ENCODE results near the gene TBXA2R. TPM values are rescaled to one million over a fixed set of nuclear protein-coding genes. Genes with fewer than 3 reads are reported as not detected.
A peak's percentile ranks its signal among the peaks of the same experiment; 100 is the strongest.
"Not testable (repeated sequence)": the region's sequence is repeated elsewhere in the genome, so short reads cannot be mapped to it uniquely, and the experiment has no call there.

TBXA2R gene
- under 1 TPM in 1 of 2 donors, not detected in 1; 0.28 TPM for total RNA-seq

DNA sequence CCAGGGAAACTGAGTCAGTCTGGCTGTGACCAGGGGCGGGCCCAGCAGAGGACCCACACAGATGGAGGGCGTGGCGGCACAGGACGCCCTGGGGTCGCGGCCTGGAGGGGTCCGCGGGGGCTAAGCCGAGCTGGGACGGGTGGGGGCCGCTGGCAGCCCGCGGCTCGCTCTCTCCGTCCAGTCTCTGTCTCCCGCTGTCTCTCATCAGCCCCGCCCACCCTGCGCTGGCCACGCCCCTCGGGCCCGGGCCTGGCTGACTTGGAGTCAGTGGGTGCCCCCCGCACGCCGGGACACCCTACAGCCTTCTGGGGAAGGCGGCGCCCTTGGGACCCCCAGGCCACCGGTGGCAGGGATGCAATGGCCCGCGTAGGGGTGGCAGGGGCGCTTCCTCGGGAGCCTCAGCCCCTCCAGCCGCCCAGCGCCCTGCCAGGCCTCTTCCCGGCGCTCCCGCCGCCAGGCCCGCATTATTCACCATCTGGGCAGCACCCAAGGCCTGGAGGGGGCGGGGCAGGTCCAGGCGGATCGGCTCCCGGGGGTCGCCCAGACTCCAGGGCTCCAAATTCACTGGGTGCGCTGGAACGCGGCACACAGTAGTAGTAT, at the start of gene TBXA2R:
TSS of gene TBXA2R (minus strand) at position 186 of the 600 bp plus-strand sequence. CDS start 6,241 bp downstream, outside the sequence.
- H3K4me3 Mint-ChIP-seq = peak within 1 kb of the TSS; percentile 63
- H3K4me1 Mint-ChIP-seq (ENCODE audit: low read depth in 2 of 2) = peaks cover 7 to 8% of the 10 kb centered on the region in 2 donors
- no peak within 1 kb of the TSS for H3K27ac Mint-ChIP-seq
- no peaks in the 10 kb centered on the region for H3K36me3 Mint-ChIP-seq
- no peaks in the 10 kb centered on the region for H3K9me3 Mint-ChIP-seq
- ATAC-seq (peak; percentile 64 to 78), DNase-seq (ENCODE audit: low spot score) (no peak)
- no peaks in the 10 kb centered on the region for H3K27me3 Mint-ChIP-seq

GRCh38 chr19:3656073-3656746, 49.5 kb upstream of the TBXA2R start:
- peak in 1 of 2 donors; percentile 46 for ATAC-seq
- Mint-ChIP-seq H3K4me3 (no peak overlapping the region), H3K27ac (no peak overlapping the region), H3K27me3 (no peaks in the 10 kb centered on the region), H3K36me3 (no peaks in the 10 kb centered on the region), H3K4me1 (ENCODE audit: low read depth in 2 of 2) (no peaks in the 10 kb centered on the region), H3K9me3 (no peaks in the 10 kb centered on the region)
- DNase-seq (ENCODE audit: low spot score) = no peak

DNA sequence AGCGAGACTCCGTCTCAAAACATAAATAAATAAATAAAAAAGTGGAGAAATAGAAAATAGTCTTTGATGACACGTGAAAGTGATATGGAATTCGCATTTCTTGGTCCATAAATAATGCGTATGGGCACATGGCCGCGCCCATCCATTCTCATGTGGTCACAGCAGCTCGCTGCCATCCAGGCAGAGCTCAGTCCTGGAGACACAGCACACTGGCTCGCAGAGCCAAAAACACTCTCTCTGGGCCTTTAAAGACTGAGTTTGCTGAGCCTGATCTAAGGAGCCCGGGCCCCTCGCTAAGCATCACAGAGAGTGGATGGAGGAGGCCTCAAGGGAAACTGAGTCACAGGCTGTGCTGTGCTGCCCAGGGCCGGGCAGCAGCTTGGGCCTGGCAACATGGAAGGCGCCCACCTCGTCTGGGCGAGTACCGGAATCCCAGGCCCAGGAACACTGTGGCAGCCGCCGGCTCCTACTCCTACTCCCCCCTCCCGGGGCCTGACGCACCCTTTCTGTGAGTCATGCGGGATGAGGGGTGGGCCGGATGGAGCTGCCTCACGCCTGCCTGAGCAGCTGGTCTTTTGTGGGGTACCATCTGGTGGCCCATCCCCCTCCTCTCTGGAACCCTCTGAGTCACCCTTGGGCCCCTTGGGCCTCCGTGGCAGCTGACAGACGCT, 48.9 kb upstream of the TBXA2R start:
- Mint-ChIP-seq H3K27me3 (no peaks in the 10 kb centered on the region), H3K4me1 (ENCODE audit: low read depth in 2 of 2) (no peaks in the 10 kb centered on the region)

DNA sequence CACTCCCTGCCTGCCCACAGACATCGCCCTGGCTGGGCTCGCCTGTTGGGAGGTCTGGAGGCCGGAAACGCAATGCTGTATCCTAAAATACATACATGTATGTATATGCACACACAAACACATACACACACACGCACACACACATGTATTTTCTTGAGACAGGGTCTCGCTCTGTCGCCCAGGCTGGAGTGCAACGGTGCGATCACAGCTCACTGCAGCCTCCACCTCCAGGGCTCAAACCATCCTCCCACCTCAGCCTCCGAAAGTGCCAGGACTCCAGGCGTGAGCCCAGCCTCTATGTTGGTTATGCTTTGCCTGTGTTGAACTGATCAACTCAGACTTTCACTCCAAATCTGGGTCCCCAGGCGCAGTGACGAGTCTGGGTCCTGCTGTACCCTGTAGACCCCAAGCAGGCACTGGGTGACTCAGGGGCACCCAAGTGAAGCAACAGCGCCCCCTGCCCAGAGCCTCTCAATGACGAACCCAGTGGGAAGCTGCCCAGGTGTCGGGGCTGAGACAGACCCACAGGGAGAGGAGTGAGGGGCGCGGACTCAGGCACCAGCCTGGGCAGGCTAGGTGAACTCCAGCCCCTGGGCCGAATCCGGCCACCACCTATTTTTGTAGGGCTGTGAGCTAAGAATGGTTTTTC, 47.3 kb upstream of the TBXA2R start:
- Mint-ChIP-seq H3K27ac (no peak overlapping the region), H3K27me3 (no peaks in the 10 kb centered on the region), H3K36me3 (no peaks in the 10 kb centered on the region), H3K9me3 (no peaks in the 10 kb centered on the region), H3K4me1 (ENCODE audit: low read depth in 2 of 2) (no peaks in the 10 kb centered on the region), H3K4me3 (no peak overlapping the region)
- ATAC-seq (no peak), DNase-seq (ENCODE audit: low spot score) (no peak)

More for the DNA sequence above, 48.9 kb upstream of the TBXA2R start:
- ATAC-seq (no peak), DNase-seq (ENCODE audit: low spot score) (no peak)
- Mint-ChIP-seq H3K4me3 (no peak overlapping the region), H3K9me3 (no peaks in the 10 kb centered on the region), H3K36me3 (no peaks in the 10 kb centered on the region), H3K27ac (no peak overlapping the region)

DNA sequence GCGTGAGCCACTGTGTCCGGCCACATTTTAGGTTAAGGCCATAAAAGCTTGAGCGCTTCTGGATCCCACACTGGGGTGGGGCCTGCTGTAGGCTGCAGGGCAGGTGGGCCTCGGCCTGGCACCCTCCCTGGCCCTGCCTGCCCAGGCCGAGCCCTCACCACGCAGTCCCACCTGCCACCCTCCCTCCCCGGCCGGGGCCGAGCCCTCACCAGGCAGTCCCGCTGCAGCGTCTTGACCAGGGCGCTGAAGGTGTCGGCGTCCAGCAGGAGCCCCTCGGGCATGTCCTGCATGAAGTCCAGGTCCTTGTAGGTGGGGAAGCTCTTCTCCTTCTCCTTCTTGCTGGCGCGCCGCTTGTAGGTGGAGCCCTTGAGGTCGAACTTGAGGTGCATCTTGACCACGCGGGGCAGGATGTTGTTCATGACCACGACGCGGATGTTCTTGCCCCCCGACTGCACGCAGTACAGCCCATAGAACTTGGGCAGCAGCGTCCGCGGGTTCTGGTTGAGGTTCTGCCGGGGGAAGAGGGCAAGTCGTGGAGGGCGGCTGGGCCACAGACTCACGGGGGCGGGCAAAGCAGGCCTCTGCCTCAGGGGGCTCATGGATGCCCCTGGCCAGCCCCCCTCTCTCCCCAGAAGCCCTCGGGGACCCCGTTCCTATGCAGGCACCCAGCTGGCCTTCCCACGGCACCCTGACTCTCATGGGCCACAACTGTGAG, 46.6 kb upstream of the TBXA2R start:
- Mint-ChIP-seq H3K9me3 (no peaks in the 10 kb centered on the region), H3K27ac (no peak overlapping the region), H3K4me1 (ENCODE audit: low read depth in 2 of 2) (no peaks in the 10 kb centered on the region), H3K36me3 (no peaks in the 10 kb centered on the region), H3K4me3 (no peak overlapping the region), H3K27me3 (no peaks in the 10 kb centered on the region)
- ATAC-seq = peak in 1 of 2 donors; percentile 4
- DNase-seq (ENCODE audit: low spot score) = no peak

- Mint-ChIP-seq H3K36me3 (no peaks in the 10 kb centered on the region), H3K4me3 (no peak overlapping the region), H3K27ac (no peak overlapping the region), H3K9me3 (no peaks in the 10 kb centered on the region), H3K4me1 (ENCODE audit: low read depth in 2 of 2) (no peaks in the 10 kb centered on the region), H3K27me3 (no peaks in the 10 kb centered on the region)
- DNase-seq (ENCODE audit: low spot score) (no peak), ATAC-seq (no peak)
Observed at GRCh38 chr19:3652422-3652821, 45.7 kb upstream of the TBXA2R start.

DNA sequence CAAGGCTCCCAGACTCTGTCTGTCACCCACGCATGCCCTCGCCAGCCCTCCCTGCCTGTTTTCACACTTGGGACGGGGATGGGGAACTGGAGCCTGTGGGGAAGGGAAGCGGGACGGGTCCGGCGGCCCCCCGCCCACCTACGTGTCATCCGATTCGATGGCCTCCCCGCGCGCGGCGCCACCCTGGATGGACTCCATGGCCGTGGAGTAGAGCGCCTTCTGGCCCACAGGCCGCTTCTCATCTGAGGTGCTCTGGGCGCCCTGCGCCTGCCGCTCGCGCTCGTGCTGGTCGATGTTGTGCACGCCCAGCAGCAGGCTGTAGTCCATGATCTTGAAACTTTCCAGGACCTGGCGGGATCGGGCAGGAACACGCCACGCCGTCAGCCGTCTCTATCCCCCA, 45.0 kb upstream of the TBXA2R start:
- H3K27me3 Mint-ChIP-seq = no peaks in the 10 kb centered on the region
- DNase-seq (ENCODE audit: low spot score) (no peak), ATAC-seq (peak in 1 of 2 donors; percentile 25)
- no peaks in the 10 kb centered on the region for H3K36me3 Mint-ChIP-seq
- H3K27ac Mint-ChIP-seq = no peak overlapping the region
- no peaks in the 10 kb centered on the region for H3K9me3 Mint-ChIP-seq
- H3K4me3 Mint-ChIP-seq = no peak overlapping the region
- H3K4me1 Mint-ChIP-seq (ENCODE audit: low read depth in 2 of 2) = no peaks in the 10 kb centered on the region

DNA sequence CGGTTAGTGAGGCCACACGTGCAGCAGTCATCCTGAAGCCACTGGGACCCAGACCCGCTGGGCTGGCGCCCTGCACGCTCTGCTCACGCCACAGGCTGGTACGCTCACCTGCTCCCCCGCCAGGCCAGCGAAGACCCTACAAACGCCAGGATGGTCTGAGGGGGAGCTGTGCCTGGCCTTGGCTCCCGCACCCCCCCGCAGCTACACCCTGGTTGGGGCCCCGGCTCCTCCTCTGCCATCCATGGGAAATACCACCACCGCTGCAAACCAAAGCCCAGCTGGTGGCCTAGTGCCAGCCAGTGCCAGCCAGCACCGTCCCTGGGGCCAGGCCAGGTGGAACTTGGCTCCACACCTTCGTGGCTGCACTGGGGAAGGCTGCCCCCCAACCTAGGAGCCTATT, 43.2 kb upstream of the TBXA2R start:
- no peak for DNase-seq (ENCODE audit: low spot score)
- ATAC-seq = no peak
- Mint-ChIP-seq H3K27me3 (no peaks in the 10 kb centered on the region), H3K36me3 (no peaks in the 10 kb centered on the region), H3K27ac (no peak overlapping the region), H3K4me3 (no peak overlapping the region), H3K9me3 (no peaks in the 10 kb centered on the region), H3K4me1 (ENCODE audit: low read depth in 2 of 2) (no peaks in the 10 kb centered on the region)

DNA sequence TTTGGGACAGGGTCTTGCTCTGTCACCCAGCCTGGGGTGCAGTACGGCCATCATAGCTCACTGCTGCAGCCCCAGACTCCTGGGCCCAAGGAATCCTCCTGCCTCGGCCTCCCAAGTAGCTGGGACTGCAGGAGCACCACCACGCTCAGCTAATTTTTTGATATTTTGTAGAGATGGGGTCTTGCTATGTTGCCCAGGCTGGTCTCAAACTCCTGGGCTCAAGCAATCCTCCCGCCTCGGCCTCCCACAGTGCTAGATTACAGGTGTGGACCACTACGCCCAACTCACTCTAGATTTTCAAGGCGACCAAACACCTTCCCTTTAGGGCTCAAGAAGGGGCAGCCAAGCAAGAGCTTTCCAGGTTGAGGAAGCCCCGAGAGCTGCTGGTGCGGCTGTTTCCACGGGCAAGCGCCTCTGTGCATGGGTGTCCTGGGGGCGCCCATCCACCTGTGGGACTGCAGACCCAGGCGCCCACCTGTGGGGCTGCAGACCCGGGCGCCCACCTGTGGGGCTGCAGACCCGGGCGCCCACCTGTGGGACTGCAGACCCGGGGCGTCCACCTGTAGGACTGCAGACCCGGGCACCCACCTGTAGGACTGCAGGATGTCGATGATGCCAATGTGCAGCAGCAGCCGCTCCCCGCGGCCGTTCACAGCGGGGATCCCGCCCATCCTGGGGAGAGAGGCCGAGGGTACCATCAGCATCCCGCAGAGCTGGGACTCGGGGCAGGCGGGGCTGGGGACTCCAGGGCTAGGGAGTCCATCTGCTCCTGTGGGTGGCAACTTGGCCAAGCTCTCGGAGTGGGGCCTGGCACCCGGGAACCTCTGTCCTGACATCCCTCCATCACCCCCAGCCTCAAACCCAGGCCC, 41.6 kb upstream of the TBXA2R start:
- Mint-ChIP-seq H3K27me3 (no peaks in the 10 kb centered on the region), H3K9me3 (no peaks in the 10 kb centered on the region), H3K27ac (no peak overlapping the region), H3K36me3 (no peaks in the 10 kb centered on the region), H3K4me3 (no peak overlapping the region), H3K4me1 (ENCODE audit: low read depth in 2 of 2) (no peaks in the 10 kb centered on the region)
- ATAC-seq (no peak), DNase-seq (ENCODE audit: low spot score) (no peak)

DNA sequence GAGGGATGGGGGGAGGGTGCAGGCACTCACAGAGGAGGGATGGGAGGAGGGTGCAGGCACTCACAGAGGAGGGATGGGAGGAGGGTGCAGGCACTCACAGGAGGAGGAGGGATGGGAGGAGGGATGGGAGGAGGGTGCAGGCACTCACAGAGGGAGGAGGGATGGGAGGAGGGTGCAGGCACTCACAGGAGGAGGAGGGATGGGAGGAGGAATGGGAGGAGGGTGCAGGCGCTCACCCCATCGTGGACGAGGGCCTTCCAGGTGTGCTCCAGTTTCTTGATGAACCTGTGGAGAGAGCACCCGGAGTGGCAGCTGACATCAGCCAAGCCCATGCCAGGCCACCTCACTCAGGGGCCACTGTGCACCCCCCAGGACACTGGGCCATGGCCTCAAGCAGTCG, 40.4 kb upstream of the TBXA2R start:
- H3K4me1 Mint-ChIP-seq (ENCODE audit: low read depth in 2 of 2); H3K4me3 Mint-ChIP-seq; H3K27ac Mint-ChIP-seq; H3K27me3 Mint-ChIP-seq; H3K9me3 Mint-ChIP-seq; ATAC-seq; DNase-seq (ENCODE audit: low spot score); H3K36me3 Mint-ChIP-seq: not testable (repeated sequence)

DNA sequence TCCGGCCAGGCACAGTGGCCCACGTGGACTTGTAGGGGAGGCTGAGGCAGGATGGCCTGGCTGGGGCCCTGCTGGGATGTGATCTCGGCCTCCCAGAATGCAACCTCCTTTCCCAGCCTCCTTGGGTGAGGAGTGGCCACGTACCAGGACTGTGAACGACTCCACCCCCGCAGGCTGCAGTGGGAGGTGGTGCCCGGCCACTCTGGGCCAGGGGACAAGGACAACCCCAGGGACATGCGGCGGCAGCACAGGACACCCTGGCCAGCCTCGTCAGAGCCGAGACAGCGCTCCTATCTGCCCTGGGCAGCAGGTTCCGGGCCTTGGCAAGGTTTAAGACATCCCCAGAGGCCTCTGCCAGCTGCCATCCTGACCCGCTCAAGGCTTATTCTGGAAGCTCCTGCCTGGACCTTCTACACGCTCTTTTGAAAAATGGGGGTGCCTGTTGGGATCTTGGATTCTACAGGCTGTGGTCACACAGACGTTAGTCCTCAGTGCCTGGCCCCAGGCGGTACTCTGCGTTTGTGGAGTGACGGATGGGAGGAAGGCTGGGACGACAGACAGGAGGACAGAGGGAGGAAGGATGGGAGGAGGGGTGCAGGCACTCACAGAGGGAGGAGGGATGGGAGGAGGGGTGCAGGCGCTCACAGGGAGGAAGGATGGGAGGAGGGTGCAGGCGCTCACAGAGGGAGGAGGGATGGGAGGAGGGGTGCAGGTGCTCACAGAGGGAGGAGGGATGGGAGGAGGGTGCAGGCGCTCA, 39.8 kb upstream of the TBXA2R start:
- Mint-ChIP-seq H3K27ac (no peak overlapping the region), H3K27me3 (no peaks in the 10 kb centered on the region), H3K4me1 (ENCODE audit: low read depth in 2 of 2) (no peaks in the 10 kb centered on the region), H3K9me3 (no peaks in the 10 kb centered on the region), H3K36me3 (no peaks in the 10 kb centered on the region), H3K4me3 (no peak overlapping the region)
- ATAC-seq (no peak), DNase-seq (ENCODE audit: low spot score) (no peak)

DNA sequence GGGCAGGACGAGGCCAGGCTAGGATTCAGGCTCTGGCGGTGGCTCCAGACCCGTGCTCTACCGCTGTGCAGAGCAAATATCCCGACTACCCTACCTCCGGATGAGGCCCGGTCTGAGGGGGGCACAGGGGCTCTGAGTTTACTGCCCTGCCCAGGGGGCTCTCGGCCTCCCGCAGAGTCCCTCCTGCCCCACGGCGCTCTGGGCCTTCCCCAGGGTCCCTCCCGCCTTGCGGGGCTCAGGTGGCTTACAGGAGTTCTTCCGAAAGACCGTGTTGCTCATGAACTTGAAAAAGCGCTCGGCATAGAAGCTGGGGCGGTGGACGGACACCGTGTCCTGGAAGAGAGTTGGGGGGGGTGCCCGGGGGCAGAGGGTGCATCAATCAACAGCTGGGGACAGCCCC, 39.1 kb upstream of the TBXA2R start:
- Mint-ChIP-seq H3K9me3 (no peaks in the 10 kb centered on the region), H3K4me1 (ENCODE audit: low read depth in 2 of 2) (no peaks in the 10 kb centered on the region), H3K4me3 (no peak overlapping the region), H3K36me3 (no peaks in the 10 kb centered on the region), H3K27ac (no peak overlapping the region), H3K27me3 (no peaks in the 10 kb centered on the region)
- DNase-seq (ENCODE audit: low spot score) (no peak), ATAC-seq (peak; percentile 8 to 40)

All from natural killer cell treated with Interleukin-12 subunit alpha and Interleukin-12 subunit beta and Interleukin-15 and Interleukin-18, amount 100 ng/mL, for 72 hours (primary cell).